ENCODE measurements around the gene ELL2. TPM values are rescaled to one million over a fixed set of nuclear protein-coding genes. Genes with fewer than 3 reads are reported as not detected.

Gene ELL2
- total and polyA plus RNA-seq, 2 of the 13 experiments (the other 11 are each of a cell fraction or from before 2014, with no cell fraction given): 78.9 to 97.1 TPM

- TF ChIP-seq ZNF18 (CRISPR knock-in tag; IDR thresholded peaks at IDR 0.05; ENCODE audit: insufficient replicate concordance): no peak
- no peak for TF ChIP-seq KDM5A (IDR thresholded peaks at IDR 0.05; ENCODE audit: borderline replicate concordance, low read length)
- peak; percentile 63 for TF ChIP-seq NR2F6 (IDR thresholded peaks at IDR 0.05)
- peak; percentile 45; the same call in 1 of the 2 replicates for TF ChIP-seq NR2F6 (CRISPR knock-in tag; IDR thresholded peaks at IDR 0.05)
- TF ChIP-seq ZNF670 (CRISPR knock-in tag; IDR thresholded peaks at IDR 0.05; ENCODE audit: borderline replicate concordance): no peak
- 0 out of 2 replicates have a peak, but pooled peaks have one; percentile 40 for TF ChIP-seq RERE (CRISPR knock-in tag; IDR thresholded peaks at IDR 0.05; ENCODE audit: low read depth)
- TF ChIP-seq ZNF124 (CRISPR knock-in tag; IDR thresholded peaks at IDR 0.05): no peak
- TF ChIP-seq, protein P1, sequence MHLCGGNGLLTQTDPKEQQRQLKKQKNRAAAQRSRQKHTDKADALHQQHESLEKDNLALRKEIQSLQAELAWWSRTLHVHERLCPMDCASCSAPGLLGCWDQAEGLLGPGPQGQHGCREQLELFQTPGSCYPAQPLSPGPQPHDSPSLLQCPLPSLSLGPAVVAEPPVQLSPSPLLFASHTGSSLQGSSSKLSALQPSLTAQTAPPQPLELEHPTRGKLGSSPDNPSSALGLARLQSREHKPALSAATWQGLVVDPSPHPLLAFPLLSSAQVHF (CRISPR knock-in tag; IDR thresholded peaks at IDR 0.05): no peak
- no peak for TF ChIP-seq ZC3H4 (CRISPR knock-in tag; IDR thresholded peaks at IDR 0.05; ENCODE audit: borderline replicate concordance)
- TF ChIP-seq, protein P2, sequence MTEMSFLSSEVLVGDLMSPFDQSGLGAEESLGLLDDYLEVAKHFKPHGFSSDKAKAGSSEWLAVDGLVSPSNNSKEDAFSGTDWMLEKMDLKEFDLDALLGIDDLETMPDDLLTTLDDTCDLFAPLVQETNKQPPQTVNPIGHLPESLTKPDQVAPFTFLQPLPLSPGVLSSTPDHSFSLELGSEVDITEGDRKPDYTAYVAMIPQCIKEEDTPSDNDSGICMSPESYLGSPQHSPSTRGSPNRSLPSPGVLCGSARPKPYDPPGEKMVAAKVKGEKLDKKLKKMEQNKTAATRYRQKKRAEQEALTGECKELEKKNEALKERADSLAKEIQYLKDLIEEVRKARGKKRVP (CRISPR knock-in tag; IDR thresholded peaks at IDR 0.05): 0 out of 4 replicates have a peak, but pooled peaks of 1 of the 2 experiments have one; percentile 65
- TF ChIP-seq ZNF451 (CRISPR knock-in tag; IDR thresholded peaks at IDR 0.05): no peak
- 0 out of 2 replicates have a peak, but pooled peaks have one; percentile 25 for TF ChIP-seq HMG20B (CRISPR knock-in tag; conservative IDR thresholded peaks at IDR 0.05)
- no peak for TF ChIP-seq RORA (CRISPR knock-in tag; IDR thresholded peaks at IDR 0.05)
- no peak for TF ChIP-seq CREB3 (CRISPR knock-in tag; IDR thresholded peaks at IDR 0.05)
- no peak for TF ChIP-seq ZNF34 (CRISPR knock-in tag; IDR thresholded peaks at IDR 0.05; ENCODE audit: borderline replicate concordance)
- no peak for TF ChIP-seq ZSCAN30 (CRISPR knock-in tag; IDR thresholded peaks at IDR 0.05)
- no peak for TF ChIP-seq SOX6 (IDR thresholded peaks at IDR 0.05)
- TF ChIP-seq SOX6 (CRISPR knock-in tag; IDR thresholded peaks at IDR 0.05): peak; percentile 92
Observed at GRCh38 chr5:95988094-95988493, 26.4 kb upstream of the ELL2 start (continued).

Data from HepG2 (cell line).